Esophagus (tissue), 2 donors: ENCODE data around the gene TMEM175. TPM values are rescaled to one million over a fixed set of nuclear protein-coding genes. Genes with fewer than 3 reads are reported as not detected.

Experiments used
- H3K27ac ChIP-seq, 2 donors: one replicate each; pipeline ENCODE4 v1.5.1; 2013; ENCODE audit warnings: low read depth in 2 of 2, mild to moderate bottlenecking in 2 of 2, inconsistent platforms in 1 of 2, low read length in 1 of 2, moderate library complexity in 1 of 2
- H3K27me3 ChIP-seq, 2 donors: one replicate each; pipeline ENCODE4 v1.6.1; 2013; ENCODE audit warnings: low read length in 2 of 2, control low read depth in 1 of 2, mild to moderate bottlenecking in 1 of 2; ENCODE audit not compliant: insufficient read depth in 2 of 2, control insufficient read depth in 1 of 2
- H3K36me3 ChIP-seq, 2 donors: one replicate each; pipeline ENCODE4 v1.6.1; 2013; ENCODE audit warnings: low read length in 1 of 2; ENCODE audit not compliant: control insufficient read depth in 2 of 2, insufficient read depth in 2 of 2
- H3K4me1 ChIP-seq, 2 donors: one replicate each; pipeline ENCODE4 v1.6.1; 2013; ENCODE audit warnings: low read length in 1 of 2; ENCODE audit not compliant: control insufficient read depth in 2 of 2, insufficient read depth in 2 of 2
- H3K4me3 ChIP-seq, 2 donors: one replicate each; pipeline ENCODE4 v1.5.1; 2013; ENCODE audit warnings: low read length in 2 of 2, mild to moderate bottlenecking in 2 of 2, low read depth in 1 of 2, moderate library complexity in 1 of 2
- H3K9me3 ChIP-seq, 2 donors: one replicate each; pipeline ENCODE4 v1.6.1; 2013; ENCODE audit warnings: mild to moderate bottlenecking in 2 of 2, low read depth in 1 of 2, low read length in 1 of 2, moderate library complexity in 1 of 2; ENCODE audit not compliant: control insufficient read depth in 2 of 2, insufficient read depth in 1 of 2
- WGBS, 2 donors: extraction: QIAGEN DNeasy Blood & Tissue Kit; methylation state at CpG; one replicate each; pipeline ENCODE4 v1.1.7; 2013; 5-methylcytosine and 5-hydroxymethylcytosine counted together
- polyA plus RNA-seq, 2 donors: library from polyadenylated mRNA; stranded (reverse); fragments of 200-250 nt; gene quantifications; one replicate each; pipeline ENCODE4 v1.2.3, GENCODE V29; 2013
- donor health status: healthy with polysubstance abuse.
- donor health status: Bipolar disorder and iron deficiency.

TMEM175 gene
- polyA plus RNA-seq, 2 donors, result 16.6 to 32.2 TPM

DNA sequence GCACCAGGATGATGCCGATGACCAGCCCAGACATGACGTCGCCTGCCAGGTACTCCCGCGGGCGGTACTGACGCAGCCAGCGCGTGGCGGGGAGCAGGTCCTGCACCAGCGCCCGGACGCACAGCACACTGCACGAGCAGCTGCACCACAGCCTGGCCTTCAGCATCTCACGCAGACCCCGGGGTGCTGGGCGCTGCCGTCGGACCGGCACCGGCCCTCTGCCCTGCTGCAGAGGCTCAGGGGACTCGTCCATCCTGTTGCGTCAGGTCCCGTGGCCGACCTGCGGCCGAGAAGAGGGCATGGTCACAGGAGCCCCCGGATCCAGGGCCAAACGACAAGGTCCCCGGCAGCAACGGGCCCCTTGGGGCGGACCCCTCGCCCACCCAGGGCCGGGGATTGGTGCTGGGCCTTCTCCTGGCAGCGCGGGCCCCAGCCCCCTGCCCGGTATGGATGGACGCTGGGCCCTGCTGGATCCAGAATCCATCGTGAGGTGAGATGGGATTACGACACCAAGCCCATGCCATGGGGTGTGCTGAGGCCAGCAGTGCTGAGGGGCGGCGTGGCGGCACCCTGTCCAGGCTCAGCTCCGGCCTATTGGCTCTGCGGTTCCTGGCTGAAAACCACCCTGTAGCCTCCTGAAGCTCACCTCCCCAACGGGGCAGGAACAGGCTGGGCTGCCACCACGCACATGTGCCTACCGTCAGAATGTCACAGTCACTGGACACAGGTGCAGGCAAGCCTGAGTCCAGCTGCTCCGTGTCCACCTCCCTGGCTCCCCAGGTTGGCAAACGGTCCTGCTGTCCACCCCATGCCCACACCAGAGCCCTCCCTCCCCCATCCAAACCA lies 59.4 kb downstream of the TMEM175 start:
- H3K4me1 ChIP-seq, result peaks cover 7 to 26% of the 10 kb centered on the region in 2 donors
- H3K27me3 ChIP-seq, result peaks cover 0 to under 1% of the 10 kb centered on the region in 2 donors
- 92 to 94% methylated on average over 45 to 50 of the region's 50 CpGs for WGBS, 2 donors
- no peak overlapping the region for H3K4me3 ChIP-seq
- no peaks in the 10 kb centered on the region for H3K9me3 ChIP-seq
- no peak overlapping the region for H3K27ac ChIP-seq
- H3K36me3 ChIP-seq, result peaks cover 2 to 18% of the 10 kb centered on the region in 2 donors

DNA sequence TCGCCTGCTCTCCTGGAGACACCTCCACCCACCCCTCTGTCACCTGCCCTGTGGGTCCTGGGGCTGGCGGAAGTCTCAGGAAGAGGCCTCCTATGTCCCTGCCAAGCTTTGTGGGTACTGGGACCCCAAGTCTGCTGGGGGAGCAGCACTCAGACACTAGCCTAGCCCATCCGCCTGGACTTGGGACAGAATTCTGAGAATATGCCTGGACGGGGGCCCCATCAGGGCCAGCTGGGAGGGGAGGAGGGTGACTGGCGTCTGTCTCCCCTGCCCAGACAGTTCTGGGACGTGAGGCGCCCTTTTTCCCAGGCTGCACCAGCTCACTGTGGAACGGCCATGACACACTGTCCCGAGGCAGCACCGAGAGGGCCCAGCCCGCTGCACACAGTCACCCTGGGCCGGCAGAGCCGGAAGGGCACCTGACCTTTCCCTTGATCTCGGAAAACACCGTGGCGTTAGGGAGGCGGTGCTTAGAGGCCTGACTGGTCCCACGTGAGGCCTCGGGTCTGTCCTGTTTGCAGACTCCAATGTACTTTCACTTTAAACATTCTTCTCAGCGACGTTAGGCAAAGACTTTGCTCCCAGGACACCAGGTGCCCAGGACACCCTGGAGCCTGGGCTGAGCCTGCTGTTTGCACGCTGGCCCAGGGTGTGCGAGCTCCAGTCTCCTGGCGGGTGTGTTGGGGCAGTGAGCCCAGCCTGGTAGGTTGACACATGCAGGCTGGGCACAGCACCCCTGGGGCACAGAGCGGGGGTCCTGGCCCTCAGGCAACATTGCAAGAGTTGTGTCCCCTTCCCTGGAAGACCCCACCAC lies 60.2 kb downstream of the TMEM175 start:
- 50 to 58% methylated on average over 25 of the region's 25 CpGs for WGBS, 2 donors
- H3K27me3 ChIP-seq, result peaks cover 0 to 5% of the 10 kb centered on the region in 2 donors
- peaks cover 2 to 18% of the 10 kb centered on the region in 2 donors for H3K36me3 ChIP-seq
- no peak overlapping the region for H3K4me3 ChIP-seq
- H3K4me1 ChIP-seq, result peaks cover 6 to 22% of the 10 kb centered on the region in 2 donors
- no peaks in the 10 kb centered on the region for H3K9me3 ChIP-seq
- H3K27ac ChIP-seq, result peak overlapping the region; percentile 33 to 45

DNA sequence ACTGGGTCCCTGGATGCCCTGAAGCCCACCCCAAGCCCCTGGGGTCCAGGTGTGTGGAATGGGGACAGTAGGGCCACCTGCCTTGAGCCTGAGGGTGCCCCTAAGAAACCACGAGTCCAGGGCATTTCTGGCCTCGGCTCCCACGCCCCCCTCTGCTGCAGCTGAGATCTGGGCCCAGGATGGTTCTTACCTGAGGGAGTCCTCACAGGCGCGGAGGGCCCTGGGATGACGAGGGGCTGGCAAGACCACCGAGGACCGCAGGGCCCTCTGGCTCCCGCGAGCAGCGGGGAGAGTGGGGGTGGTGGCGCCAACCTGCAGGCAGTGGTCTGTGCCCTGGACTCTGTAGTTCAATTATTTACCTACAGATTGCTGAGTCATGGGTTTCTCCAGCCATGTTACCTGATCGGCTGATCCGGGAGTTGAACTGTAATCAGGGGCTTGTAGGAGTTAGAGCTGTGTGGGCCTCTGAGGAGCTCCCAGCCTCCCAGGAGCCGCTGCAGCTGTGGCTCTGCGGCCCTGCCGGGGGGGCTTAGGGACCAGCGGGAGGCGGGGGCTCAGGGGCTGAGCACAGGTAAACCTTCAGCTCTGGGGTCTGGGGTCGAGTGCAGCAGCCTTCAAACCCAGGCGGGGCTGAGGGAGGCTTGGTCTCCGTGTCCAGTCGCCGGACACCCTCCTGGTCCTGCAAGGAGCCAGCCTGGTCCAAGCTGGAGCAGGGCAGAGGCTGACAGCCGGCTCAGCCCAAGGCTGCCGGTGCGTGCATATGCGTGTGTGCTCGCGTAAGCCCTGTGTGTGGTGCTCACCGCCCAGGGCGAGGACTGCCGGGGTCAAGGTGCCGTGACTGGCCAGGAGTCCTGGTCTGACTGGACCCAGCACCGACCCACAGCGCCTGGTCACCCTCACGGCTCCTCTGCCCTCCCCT lies 61.1 kb downstream of the TMEM175 start, which contains the start of gene SLC26A1:
Gene SLC26A1, minus strand, starts transcription at position 294 of the 919 bp plus-strand sequence. CDS start 1,701 bp downstream, outside the sequence.
- Histone ChIP-seq H3K4me3 (no peak within 1 kb of the TSS), H3K27ac (peak within 1 kb of the TSS; percentile 33 to 45), H3K9me3 (no peaks in the 10 kb centered on the region), H3K36me3 (peaks cover 2 to 18% of the 10 kb centered on the region in 2 donors), H3K4me1 (peaks cover 3 to 19% of the 10 kb centered on the region in 2 donors), H3K27me3 (peaks cover 0 to 12% of the 10 kb centered on the region in 2 donors)
- 78 to 84% methylated on average over 37 of the region's 37 CpGs for WGBS, 2 donors

DNA sequence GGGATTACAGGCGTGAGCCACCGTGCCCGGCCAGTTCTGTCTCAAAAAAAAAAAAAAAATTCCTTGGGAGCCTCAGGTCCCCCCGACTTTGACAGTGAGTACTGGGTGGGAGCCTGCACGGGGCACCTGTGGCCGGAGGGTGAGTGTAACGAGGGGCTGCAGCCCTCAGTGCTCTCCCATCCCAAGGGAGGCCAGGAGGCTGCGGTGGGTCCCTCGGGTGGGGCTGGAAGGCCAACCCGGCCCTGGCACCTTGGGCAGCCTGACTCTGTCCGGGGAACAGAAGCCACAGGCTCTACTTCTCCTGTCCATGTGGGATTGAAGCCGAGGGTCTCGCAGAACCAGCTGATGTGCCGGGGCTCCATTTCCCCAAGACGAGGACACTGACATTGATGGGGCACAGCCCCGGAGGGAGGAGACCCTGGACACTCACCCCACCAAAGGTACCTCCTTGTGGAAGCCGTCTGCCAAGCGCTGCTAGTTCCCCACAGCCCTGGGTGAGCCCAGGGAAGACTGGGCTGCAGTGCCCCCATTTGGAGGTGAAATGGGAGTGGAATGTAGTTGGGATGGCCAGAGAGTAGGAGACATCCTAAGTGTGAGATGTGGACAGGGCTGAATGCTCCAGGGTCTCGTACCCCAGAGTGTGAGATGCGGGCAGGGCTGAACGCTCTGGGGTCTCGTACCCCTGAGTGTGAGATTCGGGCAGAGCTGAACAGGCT lies 63.2 kb downstream of the TMEM175 start:
- no peaks in the 10 kb centered on the region for H3K9me3 ChIP-seq
- peaks cover 3 to 21% of the 10 kb centered on the region in 2 donors for H3K4me1 ChIP-seq
- peaks cover 0 to 14% of the 10 kb centered on the region in 2 donors for H3K27me3 ChIP-seq
- H3K27ac ChIP-seq, result no peak overlapping the region
- peaks cover 0 to 7% of the 10 kb centered on the region in 2 donors for H3K36me3 ChIP-seq
- no peak overlapping the region for H3K4me3 ChIP-seq
- WGBS, 2 donors, result 91% methylated on average over 23 of the region's 23 CpGs

DNA sequence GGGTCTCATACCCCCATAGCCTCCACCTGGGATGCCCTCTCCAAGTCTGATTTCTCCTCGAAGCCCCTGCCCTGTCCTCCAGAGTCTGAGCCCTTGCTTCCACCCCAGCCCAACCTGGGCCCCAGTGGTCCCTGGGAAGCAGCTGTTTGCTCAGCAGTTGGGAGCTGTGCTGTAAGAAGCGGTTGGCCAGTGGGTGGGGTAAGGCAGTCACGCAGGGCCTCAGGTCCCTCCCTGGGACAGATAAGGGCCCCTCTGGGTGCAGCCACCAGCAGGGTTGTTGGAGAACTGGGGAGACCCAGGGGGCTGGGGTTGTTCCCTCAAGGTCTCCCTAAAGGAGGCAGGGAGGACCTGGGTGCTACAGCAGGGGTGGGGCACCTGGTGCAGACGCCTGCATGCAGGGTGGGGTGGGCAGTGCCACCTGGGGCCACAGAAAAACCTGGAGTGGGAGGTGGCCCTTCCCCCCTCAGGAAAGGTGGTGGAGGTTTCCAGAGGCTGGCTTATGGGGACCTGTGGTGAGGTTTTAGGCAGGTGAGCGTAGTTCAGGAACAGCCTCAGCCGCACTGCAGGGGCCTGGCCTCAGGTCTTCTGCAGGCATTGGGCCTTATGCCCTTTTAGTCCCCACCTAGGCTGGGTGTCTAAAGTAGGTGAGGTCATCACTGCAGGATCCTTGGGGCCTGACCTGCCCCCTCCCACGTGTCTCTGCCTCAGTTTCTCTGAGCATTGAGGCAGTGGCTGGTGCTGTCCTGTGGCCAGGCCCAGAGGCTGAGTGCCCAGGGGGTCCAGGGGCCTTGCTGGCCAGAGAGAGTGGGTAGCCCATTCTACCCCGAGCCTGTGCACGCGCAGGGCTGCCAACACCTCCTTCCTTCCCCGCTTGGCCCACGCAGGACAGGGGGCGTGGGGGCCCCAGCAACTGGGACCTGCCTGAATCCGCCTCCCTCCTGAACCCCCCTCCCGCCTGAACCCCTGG lies 64.1 kb downstream of the TMEM175 start:
- H3K27ac ChIP-seq, result no peak overlapping the region
- no peaks in the 10 kb centered on the region for H3K9me3 ChIP-seq
- peaks cover 0 to 3% of the 10 kb centered on the region in 2 donors for H3K36me3 ChIP-seq
- 66 to 69% methylated on average over 13 to 15 of the region's 15 CpGs for WGBS, 2 donors
- H3K4me3 ChIP-seq, result no peak overlapping the region
- peaks cover 3 to 21% of the 10 kb centered on the region in 2 donors for H3K4me1 ChIP-seq
- peaks cover 0 to 19% of the 10 kb centered on the region in 2 donors for H3K27me3 ChIP-seq

DNA sequence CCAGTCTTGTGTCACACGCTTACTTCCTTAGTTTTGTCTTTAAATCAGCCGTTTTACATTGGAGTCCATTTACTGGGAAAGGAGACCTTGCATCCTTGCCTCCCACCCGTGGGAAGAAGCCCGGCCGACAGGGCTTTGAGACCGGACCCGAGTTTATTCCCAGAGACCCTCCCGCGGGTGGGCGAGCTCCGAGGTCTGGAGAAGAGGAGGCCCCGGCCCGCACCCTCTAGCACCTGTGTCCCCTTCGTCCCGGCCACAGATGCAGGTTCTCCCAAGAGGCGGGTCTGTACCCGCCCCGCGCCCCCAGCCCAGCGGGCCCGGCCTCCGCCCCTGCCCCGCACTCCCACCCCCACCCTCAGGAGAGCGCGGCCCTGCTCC lies 64.7 kb downstream of the TMEM175 start:
- H3K27me3 ChIP-seq, result peaks cover 0 to 24% of the 10 kb centered on the region in 2 donors
- no peaks in the 10 kb centered on the region for H3K36me3 ChIP-seq
- no peak overlapping the region for H3K27ac ChIP-seq
- peak overlapping the region in 1 of 2 donors; percentile 17 for H3K4me3 ChIP-seq
- H3K4me1 ChIP-seq, result peaks cover 3 to 23% of the 10 kb centered on the region in 2 donors
- 6% methylated on average over 19 to 25 of the region's 25 CpGs for WGBS, 2 donors
- peaks cover 0 to 2% of the 10 kb centered on the region in 2 donors for H3K9me3 ChIP-seq

DNA sequence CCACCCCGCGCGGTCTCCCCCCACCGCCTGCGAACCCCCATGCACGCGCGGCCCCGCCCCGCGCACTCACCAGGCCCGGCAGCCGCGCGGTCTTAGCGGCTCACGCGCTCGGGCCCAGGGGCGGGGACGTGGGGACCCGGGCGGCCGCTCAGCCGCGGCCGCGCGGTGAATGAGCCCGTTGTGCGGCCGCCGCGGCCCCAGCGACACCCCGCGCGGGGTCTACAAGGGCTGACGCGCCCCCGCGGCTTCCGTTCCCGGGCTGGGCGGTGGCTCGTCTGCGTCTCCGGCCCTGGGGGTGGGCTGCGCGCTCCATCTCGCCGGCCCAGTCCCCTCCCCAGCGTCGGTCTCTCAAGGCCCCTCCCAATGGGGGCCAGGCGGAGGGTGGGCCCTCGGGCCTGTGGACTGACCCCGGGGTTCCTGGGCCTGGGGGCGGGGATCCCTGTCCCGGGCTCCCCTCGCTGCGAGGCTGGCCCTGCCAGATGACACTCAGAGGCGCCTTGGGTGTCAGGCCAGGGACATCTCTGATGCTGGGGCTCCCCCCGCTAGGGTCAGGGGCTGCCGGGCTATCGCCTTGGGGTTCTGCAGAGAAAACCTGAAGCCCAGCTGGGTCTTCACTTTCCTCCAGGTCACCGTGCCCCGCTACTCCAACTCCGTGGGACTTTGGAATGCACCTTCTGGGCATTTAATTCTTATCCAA lies 65.3 kb downstream of the TMEM175 start:
- H3K4me1 ChIP-seq, result peaks cover 3 to 23% of the 10 kb centered on the region in 2 donors
- no peak overlapping the region for H3K27ac ChIP-seq
- H3K36me3 ChIP-seq, result no peaks in the 10 kb centered on the region
- peaks cover 0 to 2% of the 10 kb centered on the region in 2 donors for H3K9me3 ChIP-seq
- H3K4me3 ChIP-seq, result peak overlapping the region; percentile 4 to 17
- WGBS, 2 donors, result 2% methylated on average over 61 to 68 of the region's 68 CpGs
- peaks cover 0 to 30% of the 10 kb centered on the region in 2 donors for H3K27me3 ChIP-seq
